ENCODE measurements around the gene RNF227.

RNF227 gene

DNA sequence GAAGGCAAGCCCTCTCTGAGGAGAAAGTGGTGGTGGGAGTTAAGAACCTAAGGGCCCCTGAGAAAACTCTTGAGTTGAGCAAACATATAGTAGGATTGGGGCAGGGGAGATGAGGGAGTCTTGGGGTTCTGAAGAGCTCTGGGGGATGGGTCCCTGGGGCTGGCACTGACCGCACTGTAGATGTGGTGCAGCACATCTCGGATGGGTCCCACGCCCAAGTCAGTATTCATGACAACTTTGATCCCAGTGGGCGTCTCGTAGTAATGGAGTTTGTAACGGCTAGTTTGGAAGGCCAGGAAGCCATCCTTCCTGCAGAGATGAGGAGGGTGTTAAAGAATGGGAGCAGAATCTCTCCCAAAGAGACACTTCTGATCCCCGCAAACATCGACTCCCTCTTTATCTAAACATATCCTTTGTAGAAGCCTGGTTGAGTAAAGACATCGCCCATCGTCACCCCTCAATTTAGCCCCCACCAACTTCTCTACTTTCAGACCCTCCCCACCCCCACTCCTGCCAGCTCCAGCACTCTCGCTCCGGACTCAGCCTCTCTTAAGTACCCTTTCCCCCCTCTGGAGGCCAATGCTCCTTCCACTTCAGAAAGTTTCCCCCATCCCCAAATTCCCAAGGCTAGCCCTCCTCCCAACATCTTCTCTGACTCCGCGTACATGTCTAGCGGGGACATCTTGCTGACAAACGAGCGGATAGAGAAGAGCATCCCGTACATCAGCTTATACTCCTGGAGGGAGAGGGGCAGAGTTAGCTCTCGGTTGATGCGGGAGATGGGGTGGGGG, 14.9 kb upstream of the RNF227 start:
- DNase-seq (ENCODE audit: low read depth in 2 of 2): no peak

DNA sequence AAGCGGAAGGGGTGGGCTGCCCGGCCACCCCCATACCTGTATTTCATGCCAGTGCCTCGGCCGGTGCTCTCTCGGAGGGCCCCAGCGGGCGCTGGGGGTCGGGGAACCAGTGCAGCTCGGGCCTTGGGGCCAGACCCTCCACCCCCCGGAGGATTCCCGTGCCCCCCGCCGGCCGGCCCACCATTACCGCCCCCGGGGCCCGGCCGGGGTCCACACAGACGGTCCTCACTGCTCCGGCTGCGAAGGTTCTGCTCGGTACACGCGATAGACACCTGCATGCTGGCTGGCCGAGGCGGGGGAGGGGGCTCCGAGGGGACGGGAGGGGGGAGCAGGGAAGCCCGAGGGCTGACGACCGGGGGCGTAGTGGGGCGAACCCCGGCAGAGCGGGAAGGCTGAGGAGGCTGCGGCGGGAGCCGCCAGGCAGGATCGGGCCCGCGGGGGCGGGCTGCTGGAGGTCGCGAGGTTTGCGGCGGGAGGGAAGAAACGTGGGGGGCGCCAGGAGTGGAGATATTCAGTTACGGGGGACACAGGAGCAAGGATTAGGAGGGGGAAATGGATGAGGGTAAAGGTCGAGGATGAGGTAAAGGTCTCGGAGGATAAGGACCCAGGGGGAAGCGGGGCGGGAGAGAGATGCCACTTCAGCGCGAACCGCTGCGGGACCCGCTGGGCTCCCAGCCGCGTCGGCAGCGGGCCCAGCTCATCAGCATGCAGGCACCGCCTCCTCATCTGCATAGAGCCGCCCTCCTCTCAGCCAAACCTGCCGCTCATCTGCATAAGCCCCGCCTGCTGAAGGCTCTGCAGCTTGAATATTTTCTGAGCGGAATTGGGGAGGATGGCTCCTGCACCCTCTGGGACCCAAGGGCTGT, 13.3 kb upstream of the RNF227 start, which contains the start of gene KCNAB3:
KCNAB3 (minus strand) TSS at position 699 of the 866 bp plus-strand sequence; CDS start at position 278, 421 bp downstream.
- no peak for DNase-seq (ENCODE audit: low read depth in 2 of 2)

GRCh38 chr17:7927596-7927995, 11.5 kb upstream of the RNF227 start:
- DNase-seq (ENCODE audit: low read depth in 2 of 2): no peak

DNA sequence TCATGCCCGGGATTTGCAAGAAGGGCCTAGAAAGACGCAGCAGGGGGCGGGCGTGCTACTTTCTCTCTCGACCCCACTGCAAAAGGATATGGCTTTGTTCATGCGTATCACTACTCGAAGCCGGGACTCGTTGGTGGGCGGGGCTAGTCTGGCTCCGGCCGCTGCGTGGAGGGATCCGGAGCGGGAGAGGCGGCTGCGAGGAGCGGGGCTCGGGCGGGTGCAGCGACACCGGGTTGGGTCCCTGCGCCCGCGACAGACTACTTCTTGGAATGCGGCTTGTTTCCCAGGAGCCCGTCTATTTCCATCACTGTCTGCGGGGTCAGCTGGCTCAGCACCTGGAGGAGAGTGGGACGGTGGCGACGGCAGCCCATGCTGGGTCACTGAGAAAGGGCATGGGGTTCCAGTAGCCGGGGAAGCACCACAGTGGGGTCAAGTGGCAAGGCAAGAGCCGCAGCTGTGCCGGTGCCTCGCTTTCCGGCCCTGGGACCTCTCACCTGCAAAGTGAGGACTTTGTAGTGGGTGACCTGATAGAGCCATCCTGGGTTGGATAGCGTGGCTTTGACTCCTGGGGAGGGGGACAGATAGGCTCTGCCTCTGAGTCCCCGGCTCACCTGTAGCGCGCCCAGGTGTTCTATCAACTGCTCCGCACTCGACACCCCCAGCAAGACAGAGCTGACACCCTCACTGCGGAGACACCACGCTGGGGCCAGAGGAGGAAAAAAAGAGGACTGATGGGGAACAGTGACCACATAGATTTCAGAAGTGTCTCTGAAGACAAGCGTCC, 6.9 kb upstream of the RNF227 start:
- DNase-seq (ENCODE audit: low read depth in 2 of 2): peak; percentile 70 to 78

GRCh38 chr17:7922269-7922844, 6.3 kb upstream of the RNF227 start:
- DNase-seq (ENCODE audit: low read depth in 2 of 2): no peak

DNA sequence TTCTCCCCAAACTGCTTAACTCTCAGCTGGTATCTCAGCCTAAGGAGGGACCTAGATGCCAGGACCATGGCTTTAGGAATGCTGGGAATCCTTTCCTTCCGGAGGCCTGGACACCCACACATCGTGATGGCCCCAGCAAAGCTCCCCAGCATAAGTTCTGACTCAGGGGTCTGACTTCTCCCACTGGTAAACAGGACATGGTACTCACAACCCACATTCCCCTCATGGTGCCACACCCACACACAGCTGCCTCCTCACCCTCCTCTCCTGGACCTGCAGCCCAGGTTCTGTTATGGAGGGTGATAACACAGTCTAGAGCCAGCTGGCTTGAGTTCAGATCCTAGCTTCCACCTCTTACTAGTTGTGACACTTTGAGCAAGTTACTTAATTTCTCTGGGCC, 719 bp upstream of the RNF227 start:
- DNase-seq (ENCODE audit: low read depth in 2 of 2): no peak

DNA sequence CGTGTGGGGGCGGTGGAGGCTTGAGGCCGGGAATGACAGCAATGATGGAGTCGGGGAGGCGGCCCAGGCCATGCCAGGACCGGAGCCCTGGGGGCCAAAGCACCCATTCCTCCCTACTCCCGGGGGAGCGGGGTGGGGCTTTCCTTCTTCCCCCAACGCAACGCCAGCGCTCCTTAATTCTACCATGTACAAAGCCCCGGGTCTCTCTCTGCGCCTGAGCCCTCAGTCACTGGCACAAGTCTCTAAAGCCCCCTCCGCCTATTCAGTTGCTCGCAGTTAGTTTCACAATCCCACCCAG, 245 bp upstream of the RNF227 start:
- no peak for DNase-seq (ENCODE audit: low read depth in 2 of 2)

- DNase-seq (ENCODE audit: low read depth in 2 of 2): no peak
Measured at GRCh38 chr17:7915179-7915610, 894 bp downstream of the RNF227 start.

- DNase-seq (ENCODE audit: low read depth in 2 of 2): no peak
Measured at GRCh38 chr17:7912927-7913524, 3.1 kb downstream of the RNF227 start.

DNA sequence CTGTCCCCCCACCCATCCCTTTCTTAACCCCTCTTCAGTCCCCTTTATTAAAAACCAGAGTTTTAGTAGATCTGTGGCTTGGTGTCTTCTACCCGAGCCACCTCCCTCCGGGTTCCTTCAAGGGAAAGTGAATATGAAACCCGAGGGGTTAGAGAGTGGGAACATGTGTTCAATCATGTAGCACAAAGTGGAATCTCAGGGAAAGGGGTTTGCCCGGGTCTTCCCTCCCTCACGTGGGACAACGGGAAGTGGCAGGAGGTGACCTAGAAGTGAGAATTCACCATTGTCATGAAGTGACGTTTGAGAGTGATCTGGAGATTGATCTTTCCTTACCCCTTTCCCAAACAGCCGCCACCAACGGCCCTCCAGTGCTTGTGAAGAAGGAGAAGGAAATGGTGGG, 5.0 kb downstream of the RNF227 start:
- no peak for DNase-seq (ENCODE audit: low read depth in 2 of 2)

GRCh38 chr17:7910711-7911110, 5.4 kb downstream of the RNF227 start:
- no peak for DNase-seq (ENCODE audit: low read depth in 2 of 2)

DNA sequence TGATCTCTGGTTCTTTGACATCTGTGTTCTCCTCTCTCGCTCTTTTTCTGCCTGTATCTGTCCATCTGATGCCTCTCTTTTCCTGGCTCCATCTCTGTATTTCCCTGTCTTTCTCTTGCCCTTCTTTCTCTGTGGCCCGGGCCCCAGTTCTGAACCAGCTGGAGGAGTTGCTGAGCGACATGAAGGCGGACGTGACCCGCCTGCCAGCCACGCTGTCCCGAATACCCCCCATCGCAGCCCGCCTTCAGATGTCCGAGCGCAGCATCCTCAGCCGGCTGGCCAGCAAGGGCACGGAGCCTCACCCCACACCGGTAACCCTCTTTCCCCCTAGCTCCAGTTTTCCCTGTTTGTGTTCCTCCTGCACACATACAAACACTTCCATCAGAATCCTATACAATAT, 5.8 kb downstream of the RNF227 start:
- DNase-seq (ENCODE audit: low read depth in 2 of 2): no peak

- DNase-seq (ENCODE audit: low read depth in 2 of 2): no peak
Measured at GRCh38 chr17:7909089-7909488, 7.0 kb downstream of the RNF227 start.

- no peak for DNase-seq (ENCODE audit: low read depth in 2 of 2)
Measured at GRCh38 chr17:7903154-7904103, 12.7 kb downstream of the RNF227 start.

DNA sequence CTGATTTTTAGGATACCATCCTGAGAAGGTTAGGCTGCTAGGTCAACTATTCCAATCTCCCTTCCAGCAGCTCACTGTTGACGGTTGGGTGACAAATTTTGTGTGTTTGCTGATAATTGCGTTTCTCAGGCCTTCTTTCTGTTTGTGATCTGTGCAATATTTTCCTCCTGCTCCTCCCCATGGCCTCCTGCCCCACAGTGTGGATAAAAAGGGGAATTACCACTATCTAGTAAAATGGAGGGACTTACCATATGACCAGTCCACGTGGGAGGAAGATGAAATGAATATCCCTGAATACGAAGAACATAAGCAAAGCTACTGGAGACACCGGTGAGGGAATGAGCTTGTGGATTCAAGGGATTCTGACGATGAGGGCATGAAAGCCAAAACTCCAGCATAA, 18.3 kb downstream of the RNF227 start:
- DNase-seq (ENCODE audit: low read depth in 2 of 2): no peak

DNA sequence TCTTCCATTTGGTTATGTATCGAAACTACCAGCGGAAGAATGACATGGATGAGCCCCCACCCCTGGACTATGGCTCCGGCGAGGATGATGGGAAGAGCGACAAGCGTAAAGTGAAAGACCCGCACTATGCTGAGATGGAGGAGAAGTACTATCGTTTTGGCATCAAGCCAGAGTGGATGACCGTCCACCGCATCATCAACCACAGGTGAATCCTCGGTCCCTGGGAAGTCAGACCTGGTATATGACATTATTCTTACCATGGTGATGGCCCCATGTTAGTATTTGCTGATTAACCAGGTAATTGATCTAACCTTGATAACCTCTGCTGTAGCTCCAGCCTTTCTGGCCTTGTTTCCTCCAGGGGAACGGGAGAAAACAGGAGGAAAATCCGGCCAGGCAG, 19.0 kb downstream of the RNF227 start:
- no peak for DNase-seq (ENCODE audit: low read depth in 2 of 2)

GRCh38 chr17:7894866-7895265, 21.2 kb downstream of the RNF227 start:
- no peak for DNase-seq (ENCODE audit: low read depth in 2 of 2)

GRCh38 chr17:7894226-7894625, 21.9 kb downstream of the RNF227 start:
- DNase-seq (ENCODE audit: low read depth in 2 of 2): no peak

GRCh38 chr17:7893187-7893880, 22.8 kb downstream of the RNF227 start:
- DNase-seq (ENCODE audit: low read depth in 2 of 2): no peak
